Measurements from ENCODE around the gene VSTM5.

VSTM5 gene

DNA sequence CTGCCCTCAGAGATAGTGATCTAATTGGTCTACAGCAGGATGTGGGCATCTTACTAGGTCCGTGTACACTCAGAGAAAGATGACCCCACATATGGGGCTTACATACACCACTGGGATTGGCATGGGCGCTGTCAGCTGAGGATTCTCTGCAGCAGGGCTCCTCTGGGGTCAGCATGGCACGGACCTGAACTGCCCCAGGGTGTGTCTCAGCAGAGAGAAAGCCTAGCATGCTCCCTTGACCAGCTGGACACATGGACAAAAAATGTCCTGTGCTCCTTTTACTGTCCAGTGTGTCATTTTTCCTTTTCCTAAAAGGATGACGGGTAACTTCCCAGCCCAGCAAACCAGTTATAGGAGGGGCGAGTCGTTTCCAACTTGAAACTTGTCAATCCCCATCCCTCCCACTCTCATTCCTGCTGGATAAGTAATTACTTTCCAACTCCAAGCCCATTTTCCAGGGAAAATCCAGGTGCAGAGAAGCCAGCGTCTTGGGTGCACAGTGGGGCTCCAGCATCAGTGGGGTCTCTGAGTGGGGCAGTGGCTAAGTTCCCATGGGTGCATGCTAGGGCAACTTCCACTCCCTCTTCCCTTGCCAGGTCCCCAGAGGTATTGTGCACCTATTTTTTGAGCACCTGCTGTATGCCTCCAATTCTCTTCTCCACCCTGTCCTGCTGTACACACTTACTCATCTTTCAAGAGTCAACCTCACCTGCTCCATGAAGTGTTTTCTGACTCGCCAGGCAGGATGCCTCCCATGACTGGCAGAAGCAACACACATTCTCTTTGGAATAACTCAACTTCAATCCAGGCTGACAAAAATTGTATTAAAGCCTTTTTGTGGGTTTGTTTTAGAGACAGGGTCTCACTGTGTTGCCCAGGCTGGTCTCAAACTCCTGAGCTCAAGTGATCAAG lies 5.0 kb downstream of the VSTM5 start:
- no peaks in the 10 kb centered on the region for H3K4me1 Mint-ChIP-seq
- no peaks in the 10 kb centered on the region for H3K9me3 Mint-ChIP-seq
- no peak overlapping the region for H3K27ac Mint-ChIP-seq
- H3K36me3 Mint-ChIP-seq (ENCODE audit: low read depth): no peaks in the 10 kb centered on the region
- TF ChIP-seq, protein P1, sequence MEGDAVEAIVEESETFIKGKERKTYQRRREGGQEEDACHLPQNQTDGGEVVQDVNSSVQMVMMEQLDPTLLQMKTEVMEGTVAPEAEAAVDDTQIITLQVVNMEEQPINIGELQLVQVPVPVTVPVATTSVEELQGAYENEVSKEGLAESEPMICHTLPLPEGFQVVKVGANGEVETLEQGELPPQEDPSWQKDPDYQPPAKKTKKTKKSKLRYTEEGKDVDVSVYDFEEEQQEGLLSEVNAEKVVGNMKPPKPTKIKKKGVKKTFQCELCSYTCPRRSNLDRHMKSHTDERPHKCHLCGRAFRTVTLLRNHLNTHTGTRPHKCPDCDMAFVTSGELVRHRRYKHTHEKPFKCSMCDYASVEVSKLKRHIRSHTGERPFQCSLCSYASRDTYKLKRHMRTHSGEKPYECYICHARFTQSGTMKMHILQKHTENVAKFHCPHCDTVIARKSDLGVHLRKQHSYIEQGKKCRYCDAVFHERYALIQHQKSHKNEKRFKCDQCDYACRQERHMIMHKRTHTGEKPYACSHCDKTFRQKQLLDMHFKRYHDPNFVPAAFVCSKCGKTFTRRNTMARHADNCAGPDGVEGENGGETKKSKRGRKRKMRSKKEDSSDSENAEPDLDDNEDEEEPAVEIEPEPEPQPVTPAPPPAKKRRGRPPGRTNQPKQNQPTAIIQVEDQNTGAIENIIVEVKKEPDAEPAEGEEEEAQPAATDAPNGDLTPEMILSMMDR (IDR thresholded peaks at IDR 0.05; ENCODE audit: unreplicated experiment in 3 of 3): no peak
- no peak overlapping the region for H3K4me3 Mint-ChIP-seq
- H3K27me3 Mint-ChIP-seq (ENCODE audit: low read depth): no peaks in the 10 kb centered on the region

DNA sequence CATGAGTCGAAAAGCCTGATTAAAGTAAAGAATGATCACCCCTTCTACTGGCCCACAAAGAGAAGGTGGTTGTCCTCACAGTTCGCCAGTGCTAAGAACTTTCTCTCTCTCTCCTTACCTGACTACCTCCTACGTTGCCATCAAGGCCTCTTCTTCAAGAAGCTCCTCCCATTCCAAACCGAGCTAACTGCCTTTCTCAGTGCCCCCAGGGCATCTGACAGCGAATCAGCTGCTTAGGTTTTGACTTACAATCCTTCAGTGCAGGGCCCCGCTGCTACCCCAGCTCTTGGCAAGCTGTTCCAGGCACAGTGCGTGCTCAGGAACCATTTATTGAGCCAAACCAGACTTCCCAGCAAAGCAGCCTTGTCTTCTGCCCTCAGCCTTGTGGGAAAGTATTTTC lies 5.8 kb downstream of the VSTM5 start:
- no peaks in the 10 kb centered on the region for H3K4me1 Mint-ChIP-seq
- H3K36me3 Mint-ChIP-seq (ENCODE audit: low read depth): no peaks in the 10 kb centered on the region
- no peak overlapping the region for H3K4me3 Mint-ChIP-seq
- no peaks in the 10 kb centered on the region for H3K27me3 Mint-ChIP-seq (ENCODE audit: low read depth)
- no peaks in the 10 kb centered on the region for H3K9me3 Mint-ChIP-seq
- TF ChIP-seq, protein P1 (IDR thresholded peaks at IDR 0.05; ENCODE audit: unreplicated experiment in 3 of 3): no peak
- H3K27ac Mint-ChIP-seq: no peak overlapping the region

DNA sequence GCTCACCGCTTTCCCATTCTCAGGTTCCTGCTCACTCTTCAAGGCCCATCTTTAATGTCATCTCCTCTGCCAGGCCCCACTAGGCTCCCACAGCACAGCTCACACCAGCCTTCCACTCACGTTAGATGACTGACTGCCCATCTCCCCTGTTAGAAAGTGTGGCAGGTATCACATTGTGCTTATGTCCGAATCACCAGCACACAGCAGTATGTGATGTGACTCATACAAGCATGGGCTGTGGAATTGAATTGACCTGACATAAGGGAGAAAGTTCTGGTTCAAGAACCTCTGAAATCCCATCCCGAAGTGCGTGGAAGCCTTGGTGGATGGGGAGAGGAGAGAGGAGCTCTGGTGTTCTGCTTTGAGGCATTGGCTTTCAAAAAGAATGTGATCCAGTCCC lies 6.5 kb downstream of the VSTM5 start:
- no peak overlapping the region for H3K27ac Mint-ChIP-seq
- H3K4me3 Mint-ChIP-seq: no peak overlapping the region
- H3K36me3 Mint-ChIP-seq (ENCODE audit: low read depth): no peaks in the 10 kb centered on the region
- no peaks in the 10 kb centered on the region for H3K4me1 Mint-ChIP-seq
- H3K9me3 Mint-ChIP-seq: no peaks in the 10 kb centered on the region
- H3K27me3 Mint-ChIP-seq (ENCODE audit: low read depth): no peaks in the 10 kb centered on the region
- TF ChIP-seq, protein P1 (IDR thresholded peaks at IDR 0.05; ENCODE audit: unreplicated experiment in 3 of 3): no peak

DNA sequence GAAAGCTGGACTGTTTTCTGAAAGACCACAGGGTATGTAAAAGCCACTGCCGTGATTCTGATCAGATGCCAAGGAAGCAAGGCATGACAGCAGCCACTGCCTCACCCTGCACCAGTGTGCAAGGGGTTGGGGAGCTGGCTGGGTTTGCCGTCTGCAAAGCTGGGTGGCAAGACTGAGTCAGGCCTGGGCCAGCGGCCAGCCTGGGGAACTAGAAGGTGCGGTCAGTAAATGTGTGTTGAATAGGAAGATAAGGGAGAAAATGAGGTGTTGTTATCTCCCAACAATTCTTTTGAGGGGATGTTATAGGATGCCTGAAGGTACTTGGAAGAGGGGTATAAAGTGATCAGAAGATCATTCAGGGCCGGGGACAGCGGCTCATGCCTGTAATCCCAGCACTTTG lies 8.0 kb downstream of the VSTM5 start:
- no peak overlapping the region for H3K27ac Mint-ChIP-seq
- no peak overlapping the region for H3K4me3 Mint-ChIP-seq
- H3K9me3 Mint-ChIP-seq: no peaks in the 10 kb centered on the region
- TF ChIP-seq, protein P1 (IDR thresholded peaks at IDR 0.05; ENCODE audit: unreplicated experiment in 3 of 3): no peak
- H3K4me1 Mint-ChIP-seq: no peaks in the 10 kb centered on the region
- H3K36me3 Mint-ChIP-seq (ENCODE audit: low read depth): no peaks in the 10 kb centered on the region
- no peaks in the 10 kb centered on the region for H3K27me3 Mint-ChIP-seq (ENCODE audit: low read depth)

DNA sequence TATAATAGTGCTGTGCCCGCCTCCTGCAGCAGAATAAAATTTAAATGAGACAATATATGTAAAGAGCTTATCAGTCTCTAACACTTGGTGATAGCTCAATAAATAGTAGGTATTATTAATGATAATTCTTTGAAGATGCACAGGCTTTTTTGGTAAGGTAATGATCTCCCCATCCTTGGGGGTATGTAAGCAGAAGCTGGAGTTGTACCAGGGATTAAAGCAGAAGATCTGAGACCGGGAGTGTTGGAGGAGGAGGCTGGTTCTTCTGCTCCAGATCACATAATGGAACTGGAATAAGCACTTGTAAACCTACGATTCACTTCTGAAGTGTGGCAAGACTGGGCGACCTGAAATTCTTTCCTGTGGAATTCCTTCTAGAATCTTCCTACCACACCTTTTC lies 8.4 kb downstream of the VSTM5 start:
- H3K4me3 Mint-ChIP-seq: no peak overlapping the region
- H3K9me3 Mint-ChIP-seq: no peaks in the 10 kb centered on the region
- TF ChIP-seq, protein P1 (IDR thresholded peaks at IDR 0.05; ENCODE audit: unreplicated experiment in 3 of 3): no peak
- no peak overlapping the region for H3K27ac Mint-ChIP-seq
- H3K36me3 Mint-ChIP-seq (ENCODE audit: low read depth): no peaks in the 10 kb centered on the region
- H3K4me1 Mint-ChIP-seq: no peaks in the 10 kb centered on the region
- H3K27me3 Mint-ChIP-seq (ENCODE audit: low read depth): no peaks in the 10 kb centered on the region

DNA sequence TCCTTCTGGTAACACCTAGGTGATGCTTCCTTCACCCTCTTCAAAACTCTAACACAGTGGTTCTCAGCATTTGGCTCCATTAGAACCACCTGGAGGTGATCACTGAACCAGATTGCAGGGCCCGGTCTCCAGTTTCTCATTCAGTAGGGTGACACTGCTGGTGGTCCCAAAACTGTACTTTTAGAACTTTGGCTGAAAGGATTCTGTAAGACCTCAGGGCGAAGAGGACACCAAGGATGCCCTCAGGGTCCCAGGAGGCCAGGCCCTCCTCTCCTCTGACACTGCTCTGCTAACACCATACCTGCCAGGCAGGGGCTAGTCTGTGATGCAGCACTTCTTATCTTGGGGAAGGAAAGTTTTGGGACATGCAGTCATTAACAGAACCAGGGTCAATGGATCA lies 9.0 kb downstream of the VSTM5 start:
- no peaks in the 10 kb centered on the region for H3K9me3 Mint-ChIP-seq
- H3K36me3 Mint-ChIP-seq (ENCODE audit: low read depth): no peaks in the 10 kb centered on the region
- H3K4me1 Mint-ChIP-seq: no peaks in the 10 kb centered on the region
- H3K27me3 Mint-ChIP-seq (ENCODE audit: low read depth): no peaks in the 10 kb centered on the region
- no peak overlapping the region for H3K4me3 Mint-ChIP-seq
- TF ChIP-seq, protein P1 (IDR thresholded peaks at IDR 0.05; ENCODE audit: unreplicated experiment in 3 of 3): no peak
- no peak overlapping the region for H3K27ac Mint-ChIP-seq

Data from nephron (organoid).